Adrenal gland (tissue), 12 donors: ENCODE measurements around the gene DGLUCY. TPM values are rescaled to one million over a fixed set of nuclear protein-coding genes. Genes with fewer than 3 reads are reported as not detected.
A peak's percentile ranks its signal among the peaks of the same experiment; 100 is the strongest.

Experiments
- DNase-seq, 7 donors: peaks; one replicate each; pipeline ENCODE4 v3.0.0-alpha.2; 2019 to 2020
- H3K27ac ChIP-seq, 5 donors: fragments of 200-600 bp; sonication (generic) in 4 of 5; 1 replicate in 3 of 5; 2 replicates in 2 of 5; pipeline versions ENCODE4 v1.5.1 to v1.8.0; 2016 to 2020; ENCODE audit warnings: mild to moderate bottlenecking in 1 of 5
- H3K27me3 ChIP-seq: fragments of 200-600 bp; 2 replicates; pipeline ENCODE4 v1.8.0; 2021
- H3K36me3 ChIP-seq, 2 donors: fragments of 200-600 bp; replicated peaks in 1 of 2; 1 replicate in 1 of 2; 2 replicates in 1 of 2; pipeline versions ENCODE4 v1.5.1 to v1.8.0; 2018 to 2022
- H3K4me1 ChIP-seq, 2 donors: fragments of 200-600 bp; replicated peaks in 1 of 2; 1 replicate in 1 of 2; 2 replicates in 1 of 2; pipeline versions ENCODE4 v1.5.1 to v1.8.0; 2018 to 2021
- H3K4me3 ChIP-seq, 4 donors: fragments of 200-600 bp; sonication (generic) in 3 of 4; one replicate each; pipeline ENCODE4 v1.5.1; 2016 to 2018
- H3K9me3 ChIP-seq, 3 donors: fragments of 200-600 bp; sonication (generic) in 1 of 3; replicated peaks in 1 of 3; 1 replicate in 2 of 3; 2 replicates in 1 of 3; pipeline versions ENCODE4 v1.5.1 to v1.8.0; 2016 to 2021
- POLR2A ChIP-seq, 2 donors: fragments of 450-650 bp; IDR thresholded peaks; one replicate each; pipeline ENCODE4 v1.6.1; 2017; ENCODE audit warnings: antibody characterized with exemption in 2 of 2, mild to moderate bottlenecking in 2 of 2, moderate library complexity in 1 of 2
- WGBS, 4 donors: extraction: QIAGEN DNeasy Blood & Tissue Kit in 2 of 4; methylation state at CpG; one replicate each; pipeline versions ENCODE4 v1.1.5 to v1.1.7; 2013 to 2017; 5-methylcytosine and 5-hydroxymethylcytosine counted together
- intact Hi-C, 2 donors: fragments of 100-400 bp; cut with DNase I; formaldehyde crosslinking; loops; one replicate each; pipeline versions ENCODE4 v1.14.1 to v1.15.0; 2022 to 2023
- polyA plus RNA-seq, 3 donors: library from polyadenylated mRNA; stranded (reverse); fragments of 200-250 nt in 2 of 3; fragments of 350-450 nt in 1 of 3; fragmentation: Illumina TruSeq in 1 of 3; extraction: RNeasy Lipid Tissue Mini Kit (QIAGEN cat#74804) in 1 of 3; gene quantifications; one replicate each; pipeline ENCODE4 v1.2.3, GENCODE V29; 2013 to 2014
- total RNA-seq, 9 donors: library from RNA; depleted of rRNA in 4 of 9; stranded (reverse); fragments of >200 nt in 4 of 9; fragments of 120-200 nt in 1 of 9; fragmentation: NEBNext Ultra II Directional in 1 of 9; extraction: Animal tissue kit (Norgen Biotek cat#: 25700) in 1 of 9; gene quantifications; one replicate each; pipeline versions ENCODE4 v1.1.0 to v1.2.4, GENCODE V29; 2013 to 2023
- TF ChIP-seq, protein P1 (sequence below), 6 experiments: fragments of 450-650 bp in 4 of 6; fragments of 200-600 bp in 2 of 6; sonication (generic) in 1 of 6; IDR thresholded peaks; 1 replicate in 5 of 6; 2 replicates in 1 of 6; pipeline versions ENCODE4 v1.5.1 to v1.8.0; 2016 to 2021; ENCODE audit warnings: antibody characterized with exemption in 6 of 6, mild to moderate bottlenecking in 2 of 6, moderate library complexity in 1 of 6
- donor health status: healthy with polysubstance abuse.
- donor health status: Bipolar disorder and iron deficiency.
- donor health status: DM: yes; HTN: yes; CAD: no.
- donor health status: DM: no; HTN: no; CAD: no.
- donor health status: DM: no; HTN: no; CAD: no.
- donor health status: DM: yes; HTN: yes; CAD: no.

The DGLUCY gene
- total and polyA plus RNA-seq, 12 donors = 48.9 to 93.4 (median 70.9) TPM

DNA sequence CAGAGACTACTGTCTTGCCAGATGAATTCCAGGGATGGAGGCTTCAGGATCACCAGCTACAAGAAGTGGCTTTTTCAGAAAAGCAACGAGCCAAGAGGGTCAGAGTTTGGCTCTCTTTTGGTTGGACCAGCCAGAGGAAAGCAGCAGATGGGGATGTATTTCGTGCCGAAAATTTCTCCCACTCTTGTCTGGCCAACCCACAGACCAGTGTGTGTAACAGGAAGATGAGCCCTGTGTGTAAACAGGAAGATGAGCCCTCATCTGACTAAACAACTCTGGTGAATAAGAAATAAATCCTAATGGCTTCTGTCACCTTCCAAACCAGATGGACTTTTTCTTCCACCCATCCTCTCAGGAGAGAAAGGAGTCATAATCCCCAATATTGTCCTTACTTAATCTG, 117.6 kb downstream of the DGLUCY start:
- H3K4me1 ChIP-seq = no peaks in the 10 kb centered on the region
- H3K36me3 ChIP-seq = no peaks in the 10 kb centered on the region
- 73 to 87% (median 76%) methylated on average over 3 of the region's 3 CpGs for WGBS, 4 donors
- no peak for TF ChIP-seq POLR2A (IDR thresholded peaks at IDR 0.05)
- TF ChIP-seq, protein P1, sequence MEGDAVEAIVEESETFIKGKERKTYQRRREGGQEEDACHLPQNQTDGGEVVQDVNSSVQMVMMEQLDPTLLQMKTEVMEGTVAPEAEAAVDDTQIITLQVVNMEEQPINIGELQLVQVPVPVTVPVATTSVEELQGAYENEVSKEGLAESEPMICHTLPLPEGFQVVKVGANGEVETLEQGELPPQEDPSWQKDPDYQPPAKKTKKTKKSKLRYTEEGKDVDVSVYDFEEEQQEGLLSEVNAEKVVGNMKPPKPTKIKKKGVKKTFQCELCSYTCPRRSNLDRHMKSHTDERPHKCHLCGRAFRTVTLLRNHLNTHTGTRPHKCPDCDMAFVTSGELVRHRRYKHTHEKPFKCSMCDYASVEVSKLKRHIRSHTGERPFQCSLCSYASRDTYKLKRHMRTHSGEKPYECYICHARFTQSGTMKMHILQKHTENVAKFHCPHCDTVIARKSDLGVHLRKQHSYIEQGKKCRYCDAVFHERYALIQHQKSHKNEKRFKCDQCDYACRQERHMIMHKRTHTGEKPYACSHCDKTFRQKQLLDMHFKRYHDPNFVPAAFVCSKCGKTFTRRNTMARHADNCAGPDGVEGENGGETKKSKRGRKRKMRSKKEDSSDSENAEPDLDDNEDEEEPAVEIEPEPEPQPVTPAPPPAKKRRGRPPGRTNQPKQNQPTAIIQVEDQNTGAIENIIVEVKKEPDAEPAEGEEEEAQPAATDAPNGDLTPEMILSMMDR (IDR thresholded peaks at IDR 0.05) = no peak
- intact Hi-C loops = no loop called here
- DNase-seq = no peak
- no peak overlapping the region for H3K27ac ChIP-seq
- no peak overlapping the region for H3K4me3 ChIP-seq
- H3K27me3 ChIP-seq = no peaks in the 10 kb centered on the region
- no peaks in the 10 kb centered on the region for H3K9me3 ChIP-seq

DNA sequence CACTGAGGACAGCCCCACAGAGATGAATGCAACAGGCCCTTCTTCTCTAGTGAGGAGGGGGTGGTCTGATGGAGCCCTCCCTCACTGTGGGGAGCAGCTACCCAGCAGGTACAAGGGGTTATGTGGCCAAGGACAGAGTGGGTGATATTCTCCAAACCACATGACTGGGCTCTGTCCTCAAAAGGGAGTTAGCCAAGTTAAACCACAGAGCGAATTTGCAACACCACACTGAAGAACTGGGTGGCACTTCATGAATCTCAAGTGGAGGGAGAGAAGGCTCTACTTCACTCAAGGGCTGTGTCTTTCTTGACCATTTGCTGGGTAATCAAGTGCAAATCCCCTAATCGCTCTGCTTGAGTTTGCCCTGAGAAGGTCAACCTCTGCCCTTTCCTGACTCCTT, 118.2 kb downstream of the DGLUCY start:
- H3K27ac ChIP-seq = no peak overlapping the region
- no peaks in the 10 kb centered on the region for H3K9me3 ChIP-seq
- H3K27me3 ChIP-seq = no peaks in the 10 kb centered on the region
- H3K4me1 ChIP-seq = no peaks in the 10 kb centered on the region
- 84 to 96% (median 91%) methylated on average over 2 of the region's 2 CpGs for WGBS, 4 donors
- no peaks in the 10 kb centered on the region for H3K36me3 ChIP-seq
- TF ChIP-seq, protein P1 (IDR thresholded peaks at IDR 0.05) = no peak
- no peak for TF ChIP-seq POLR2A (IDR thresholded peaks at IDR 0.05)
- no peak overlapping the region for H3K4me3 ChIP-seq
- no peak for DNase-seq
- intact Hi-C loops = no loop called here

DNA sequence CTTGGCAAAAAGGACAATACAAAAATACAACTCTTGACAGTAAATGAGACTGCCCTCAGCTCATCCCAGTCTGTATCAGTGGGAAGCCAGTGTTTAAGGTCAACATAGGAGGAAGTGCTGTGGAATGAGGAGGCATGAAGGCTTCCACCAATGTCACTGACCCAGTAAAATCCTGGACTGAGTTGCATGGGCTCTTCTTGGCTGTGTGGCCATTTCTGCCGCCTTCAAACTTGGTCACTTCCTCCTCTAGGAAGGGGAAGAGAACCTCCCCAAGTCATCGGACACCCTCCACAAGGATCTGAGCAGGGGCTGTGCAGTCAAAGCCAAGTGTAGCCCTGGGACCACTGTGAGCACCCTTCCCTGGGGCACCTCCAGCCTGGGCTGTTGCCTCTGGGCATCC, 118.7 kb downstream of the DGLUCY start:
- Histone ChIP-seq H3K27me3 (no peaks in the 10 kb centered on the region), H3K4me1 (no peaks in the 10 kb centered on the region), H3K36me3 (no peaks in the 10 kb centered on the region), H3K27ac (no peak overlapping the region), H3K4me3 (no peak overlapping the region), H3K9me3 (no peaks in the 10 kb centered on the region)
- intact Hi-C loops = no loop called here
- no peak for TF ChIP-seq POLR2A (IDR thresholded peaks at IDR 0.05)
- TF ChIP-seq, protein P1 (IDR thresholded peaks at IDR 0.05) = no peak
- WGBS, 4 donors = 65 to 72% (median 69%) methylated on average over 1 to 2 of the region's 2 CpGs
- DNase-seq = no peak

DNA sequence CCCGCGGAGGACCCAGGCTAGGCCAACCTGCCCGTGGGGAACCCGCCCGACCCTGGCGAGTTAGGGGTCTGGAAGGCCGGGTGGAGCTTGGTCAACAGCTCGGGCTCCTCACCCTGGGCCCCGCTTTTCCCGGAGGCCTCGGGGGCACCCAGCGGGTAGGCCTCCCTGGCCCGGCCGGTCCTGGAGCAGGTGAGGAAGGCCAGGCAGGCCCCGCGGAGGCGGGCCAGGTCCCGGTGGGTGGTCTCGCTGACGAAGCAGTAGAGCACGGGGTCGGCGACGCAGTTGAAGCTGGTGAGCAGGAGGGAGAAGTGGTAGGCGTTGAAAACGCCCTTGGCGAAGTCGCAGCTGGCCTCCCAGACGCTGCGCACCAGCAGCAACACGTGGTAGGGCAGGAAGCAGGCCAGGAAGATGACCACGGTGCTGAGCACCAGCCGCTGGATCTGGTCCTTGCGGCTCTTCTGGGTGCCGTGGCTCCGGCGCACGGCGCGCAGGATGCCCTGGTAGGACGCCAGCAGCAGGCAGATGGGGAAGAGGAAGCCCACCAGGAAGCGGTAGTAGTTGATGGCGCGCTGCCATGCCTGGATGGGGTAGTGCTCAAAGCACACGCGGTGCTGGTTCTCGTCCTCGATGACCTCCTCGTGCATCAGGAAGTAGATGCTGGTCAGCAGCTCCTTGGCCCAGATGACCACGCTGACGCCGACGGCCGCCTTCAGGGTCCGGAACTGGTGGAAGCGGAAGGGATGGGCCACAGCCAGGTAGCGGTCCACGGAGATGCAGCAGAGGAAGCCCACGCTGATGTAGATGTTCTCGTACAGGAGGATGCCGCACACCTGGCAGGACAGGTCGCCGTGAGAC, 120.3 kb downstream of the DGLUCY start:
- H3K27me3 ChIP-seq = no peaks in the 10 kb centered on the region
- peak in 5 of 7 donors; percentile 22 to 65 (median 32) for DNase-seq
- TF ChIP-seq POLR2A (IDR thresholded peaks at IDR 0.05) = no peak
- TF ChIP-seq, protein P1 (IDR thresholded peaks at IDR 0.05) = no peak
- 91 to 93% (median 92%) methylated on average over 21 to 63 of the region's 63 CpGs for WGBS, 4 donors
- H3K4me1 ChIP-seq = no peaks in the 10 kb centered on the region
- no peak overlapping the region for H3K4me3 ChIP-seq
- H3K36me3 ChIP-seq = no peaks in the 10 kb centered on the region
- intact Hi-C loops = no loop called here
- H3K27ac ChIP-seq = no peak overlapping the region
- H3K9me3 ChIP-seq = no peaks in the 10 kb centered on the region
